ENCODE data around the gene USP17L25. TPM values are rescaled to one million over a fixed set of nuclear protein-coding genes. Genes with fewer than 3 reads are reported as not detected.
"Not testable (repeated sequence)": the region's sequence is repeated elsewhere in the genome, so short reads cannot be mapped to it uniquely, and the experiment has no call there.

The USP17L25 gene
- total RNA-seq, 2 donors from 2014 or later, result not detected

GRCh38 chr4:9348593-9348992, 18.9 kb downstream of the USP17L25 start, which contains the start of gene USP17L28:
Gene USP17L28 (plus strand): TSS chr4:9348893. CDS start chr4:9348893, 0 bp downstream.
- not testable (repeated sequence) for H3K27me3 ChIP-seq (ENCODE audit: control insufficient read depth, insufficient read depth, low read length, poor library complexity, severe bottlenecking); H3K4me1 Mint-ChIP-seq; H3K9me3 ChIP-seq (ENCODE audit: control insufficient read depth, low read length); H3K27ac ChIP-seq (ENCODE audit: low read depth, low read length); H3K4me3 ChIP-seq (ENCODE audit: low read length); H3K9ac ChIP-seq (ENCODE audit: extremely low read depth, low read length, poor library complexity, severe bottlenecking); H3K27ac Mint-ChIP-seq; H3K36me3 Mint-ChIP-seq (ENCODE audit: low read depth); DNase-seq; H3K36me3 ChIP-seq (ENCODE audit: control insufficient read depth, insufficient read depth, low read length); H3K27me3 Mint-ChIP-seq (ENCODE audit: insufficient read depth); H3K4me3 Mint-ChIP-seq; H3K9me3 Mint-ChIP-seq; H3K4me1 ChIP-seq (ENCODE audit: control insufficient read depth, insufficient read depth, low read length)
- WGBS, 2 experiments (ENCODE audit: insufficient coverage in 1 of 2, insufficient read length in 1 of 2), result no CpG with 5 or more reads among the region's 15 CpGs

- not testable (repeated sequence) for H3K4me3 Mint-ChIP-seq; H3K9me3 ChIP-seq (ENCODE audit: control insufficient read depth, low read length); H3K27ac ChIP-seq (ENCODE audit: low read depth, low read length); H3K9ac ChIP-seq (ENCODE audit: extremely low read depth, low read length, poor library complexity, severe bottlenecking); H3K4me3 ChIP-seq (ENCODE audit: low read length); H3K27me3 ChIP-seq (ENCODE audit: control insufficient read depth, insufficient read depth, low read length, poor library complexity, severe bottlenecking); H3K36me3 ChIP-seq (ENCODE audit: control insufficient read depth, insufficient read depth, low read length); H3K9me3 Mint-ChIP-seq; DNase-seq; H3K36me3 Mint-ChIP-seq (ENCODE audit: low read depth); H3K27ac Mint-ChIP-seq; H3K27me3 Mint-ChIP-seq (ENCODE audit: insufficient read depth); H3K4me1 Mint-ChIP-seq; H3K4me1 ChIP-seq (ENCODE audit: control insufficient read depth, insufficient read depth, low read length)
- WGBS, 2 experiments (ENCODE audit: insufficient coverage in 1 of 2, insufficient read length in 1 of 2), result no CpG with 5 or more reads among the region's 18 CpGs
Observed at GRCh38 chr4:9350866-9351265, 21.2 kb downstream of the USP17L25 start.

GRCh38 chr4:9353338-9353737, 23.6 kb downstream of the USP17L25 start, which contains the start of gene USP17L29:
Gene USP17L29 (plus strand): TSS chr4:9353638. CDS start chr4:9353638, 0 bp downstream.
- H3K4me1 Mint-ChIP-seq; H3K9me3 ChIP-seq (ENCODE audit: control insufficient read depth, low read length); H3K36me3 Mint-ChIP-seq (ENCODE audit: low read depth); H3K4me1 ChIP-seq (ENCODE audit: control insufficient read depth, insufficient read depth, low read length); H3K9me3 Mint-ChIP-seq; H3K27me3 ChIP-seq (ENCODE audit: control insufficient read depth, insufficient read depth, low read length, poor library complexity, severe bottlenecking); H3K36me3 ChIP-seq (ENCODE audit: control insufficient read depth, insufficient read depth, low read length); H3K27me3 Mint-ChIP-seq (ENCODE audit: insufficient read depth); H3K27ac ChIP-seq (ENCODE audit: low read depth, low read length); DNase-seq; H3K9ac ChIP-seq (ENCODE audit: extremely low read depth, low read length, poor library complexity, severe bottlenecking); H3K4me3 Mint-ChIP-seq; H3K27ac Mint-ChIP-seq; H3K4me3 ChIP-seq (ENCODE audit: low read length): not testable (repeated sequence)
- WGBS, 2 experiments (ENCODE audit: insufficient coverage in 1 of 2, insufficient read length in 1 of 2), result no CpG with 5 or more reads among the region's 15 CpGs

DNA sequence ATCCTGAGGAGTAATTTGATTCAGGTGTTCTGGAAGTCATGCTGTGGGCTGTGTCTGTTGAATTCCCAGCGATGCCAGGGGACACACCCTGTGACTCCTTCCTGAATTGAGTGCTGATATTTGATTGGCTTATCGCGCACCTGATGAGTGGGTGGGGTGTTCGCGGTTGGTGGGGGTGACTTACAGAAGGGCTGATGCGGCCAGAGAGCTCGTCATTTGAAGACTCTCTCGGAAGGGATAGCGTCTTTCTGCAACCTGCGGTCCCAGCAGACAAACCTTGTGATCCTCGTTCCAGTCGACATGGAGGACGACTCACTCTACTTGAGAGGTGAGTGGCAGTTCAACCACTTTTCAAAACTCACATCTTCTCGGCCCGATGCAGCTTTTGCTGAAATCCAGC, 33.1 kb downstream of the USP17L25 start, which contains the start of gene USP17L30:
USP17L30 (plus strand) TSS at position 301 of the 400 bp plus-strand sequence; CDS start at position 301, 0 bp downstream.
- not testable (repeated sequence) for H3K4me3 ChIP-seq (ENCODE audit: low read length); H3K4me1 Mint-ChIP-seq; H3K27me3 ChIP-seq (ENCODE audit: control insufficient read depth, insufficient read depth, low read length, poor library complexity, severe bottlenecking); H3K27ac Mint-ChIP-seq; H3K4me3 Mint-ChIP-seq; H3K27me3 Mint-ChIP-seq (ENCODE audit: insufficient read depth); H3K9ac ChIP-seq (ENCODE audit: extremely low read depth, low read length, poor library complexity, severe bottlenecking); H3K4me1 ChIP-seq (ENCODE audit: control insufficient read depth, insufficient read depth, low read length); H3K9me3 ChIP-seq (ENCODE audit: control insufficient read depth, low read length); DNase-seq; H3K36me3 ChIP-seq (ENCODE audit: control insufficient read depth, insufficient read depth, low read length); H3K9me3 Mint-ChIP-seq; H3K27ac ChIP-seq (ENCODE audit: low read depth, low read length); H3K36me3 Mint-ChIP-seq (ENCODE audit: low read depth)
- WGBS, 2 experiments (ENCODE audit: insufficient coverage in 1 of 2, insufficient read length in 1 of 2), result no CpG with 5 or more reads among the region's 15 CpGs

- not testable (repeated sequence) for H3K4me1 ChIP-seq (ENCODE audit: control insufficient read depth, insufficient read depth, low read length); H3K4me1 Mint-ChIP-seq; H3K27ac Mint-ChIP-seq; H3K36me3 Mint-ChIP-seq (ENCODE audit: low read depth); H3K4me3 Mint-ChIP-seq; H3K9ac ChIP-seq (ENCODE audit: extremely low read depth, low read length, poor library complexity, severe bottlenecking); H3K27me3 Mint-ChIP-seq (ENCODE audit: insufficient read depth); H3K36me3 ChIP-seq (ENCODE audit: control insufficient read depth, insufficient read depth, low read length); H3K27me3 ChIP-seq (ENCODE audit: control insufficient read depth, insufficient read depth, low read length, poor library complexity, severe bottlenecking); DNase-seq; H3K9me3 ChIP-seq (ENCODE audit: control insufficient read depth, low read length); H3K27ac ChIP-seq (ENCODE audit: low read depth, low read length); H3K4me3 ChIP-seq (ENCODE audit: low read length)
- peaks cover 22% of the 10 kb centered on the region for H3K9me3 Mint-ChIP-seq
- WGBS, 2 experiments (ENCODE audit: insufficient coverage in 1 of 2, insufficient read length in 1 of 2), result 58% methylated on average over 1 of the region's 1 CpG; no CpG with 5 or more reads in 1 of the 2 experiments
Observed at GRCh38 chr4:9379881-9380280, 50.2 kb downstream of the USP17L25 start.

Other genes with a start within 250 kb of the USP17L25 start
- not detected for gene FAM90A26, start 159.5 kb upstream of the USP17L25 start, total RNA-seq
- not detected for gene USP17L10, start 119.3 kb upstream of the USP17L25 start, total RNA-seq
- not detected for gene USP17L11, start 114.5 kb upstream of the USP17L25 start, total RNA-seq
- gene USP17L12, start 109.8 kb upstream of the USP17L25 start, total RNA-seq, result not detected
- gene USP17L13, start 105.0 kb upstream of the USP17L25 start, total RNA-seq, result not detected
- gene USP17L15, start 95.5 kb upstream of the USP17L25 start, total RNA-seq, result not detected
- not detected for gene USP17L17, start 86.0 kb upstream of the USP17L25 start, total RNA-seq
- not detected for gene USP17L18, start 81.3 kb upstream of the USP17L25 start, total RNA-seq
- not detected for gene USP17L19, start 76.5 kb upstream of the USP17L25 start, total RNA-seq
- gene USP17L20, start 71.8 kb upstream of the USP17L25 start, total RNA-seq, result not detected
- not detected for gene USP17L21, start 67.0 kb upstream of the USP17L25 start, total RNA-seq
- gene USP17L22, start 62.3 kb upstream of the USP17L25 start, total RNA-seq, result not detected
- not detected for gene USP17L24, start 4.7 kb upstream of the USP17L25 start, total RNA-seq
- not detected for gene USP17L26, start 4.7 kb downstream of the USP17L25 start, total RNA-seq
- not detected for gene USP17L5, start 9.5 kb downstream of the USP17L25 start, total RNA-seq
- gene USP17L27, start 14.2 kb downstream of the USP17L25 start, total RNA-seq, result not detected
- not detected for gene USP17L28, start 19.0 kb downstream of the USP17L25 start, total RNA-seq
- not detected for gene USP17L29, start 23.7 kb downstream of the USP17L25 start, total RNA-seq
- not detected for gene USP17L30, start 33.2 kb downstream of the USP17L25 start, total RNA-seq
- not detected for gene DEFB131A, start 114.5 kb downstream of the USP17L25 start, total RNA-seq

Measured in endodermal cell (in vitro differentiated cells).